Breast epithelium (tissue), 3 donors: ENCODE data around the gene ZPBP2.

ENCODE experiments used
- CTCF ChIP-seq, 3 donors: fragments of 450-650 bp; IDR thresholded peaks; one replicate each; pipeline ENCODE4 v1.5.1; 2016 to 2017; ENCODE audit warnings: antibody characterized with exemption in 3 of 3, mild to moderate bottlenecking in 3 of 3, moderate library complexity in 3 of 3
- POLR2A ChIP-seq: fragments of 450-650 bp; IDR thresholded peaks from one replicate; pipeline ENCODE4 v1.6.1; 2016; ENCODE audit warnings: antibody characterized with exemption, mild to moderate bottlenecking, moderate library complexity

GRCh38 chr17:39887078-39887477 lies 19.1 kb downstream of the ZPBP2 start:
- TF ChIP-seq CTCF (IDR thresholded peaks at IDR 0.05) (no peak), POLR2A (no peak)
